GM10248 (cell line): ENCODE results near the gene CATSPERE.

Experiments
- CTCF ChIA-PET: fragments of 300-600 bp; sonication (Branson Sonifier 250); formaldehyde crosslinking; extraction: SDS; loops from one replicate; lab custom pipeline; 2021; ENCODE audit warnings: antibody characterized with exemption; lab: Yijun Ruan, JAX
- POLR2A ChIA-PET: fragments of 350-650 bp; sonication (Branson Sonifier 250); formaldehyde crosslinking; extraction: SDS; loops from one replicate; lab custom pipeline; 2020; ENCODE audit warnings: antibody characterized with exemption; lab: Yijun Ruan, JAX
- DNase-seq: peaks from one replicate; pipeline ENCODE4 v3.0.0; 2012; ENCODE audit errors: extremely low spot score
- CTCF ChIP-seq: IDR thresholded peaks from 2 replicates; pipeline ENCODE4 v1.5.1; 2012; ENCODE audit warnings: mild to moderate bottlenecking, low read depth; ENCODE audit errors: extremely low read depth, missing control alignments, control extremely low read depth

Gene CATSPERE

GRCh38 chr1:244424649-244425334 is 36.3 kb upstream of the CATSPERE start:
- no peak for DNase-seq
- CTCF ChIA-PET = interaction anchor here (0.8 to 1.3 kb wide), 2 partner anchors 9 to 12 kb away, joined by 3 to 5 read pairs; no protein-coding TSS in a partner anchor
- no peak for TF ChIP-seq CTCF
- POLR2A ChIA-PET = no interaction called here

DNA sequence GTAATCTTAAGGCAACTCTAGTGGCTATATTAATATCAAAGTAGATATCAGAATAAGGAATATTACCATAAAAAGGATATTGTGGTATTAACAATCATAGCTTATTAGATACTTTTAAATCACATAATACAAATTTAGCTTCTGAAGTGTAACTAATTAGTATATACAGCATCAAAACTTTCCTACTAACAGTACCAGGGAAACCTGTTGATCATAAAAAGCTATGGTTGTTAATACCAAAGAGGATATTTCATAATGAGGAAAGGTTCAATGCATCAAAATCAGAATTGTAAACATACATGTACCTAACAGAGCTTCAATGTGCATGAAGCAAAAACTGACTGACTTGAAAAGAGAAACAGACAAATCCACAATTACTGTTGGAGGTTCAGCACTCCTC is 33.4 kb upstream of the CATSPERE start:
- ChIA-PET CTCF (interaction anchor here (4.3 kb wide), 1 partner anchor 13 kb away, joined by 18 read pairs; no protein-coding TSS in a partner anchor), POLR2A (no interaction called here)
- no peak for DNase-seq
- no peak for TF ChIP-seq CTCF

- CTCF ChIA-PET = interaction anchor here (3.3 to 4.3 kb wide), 2 partner anchors 11 to 15 kb away, joined by 9 to 18 read pairs; no protein-coding TSS in a partner anchor
- no peak for TF ChIP-seq CTCF
- POLR2A ChIA-PET = no interaction called here
- no peak for DNase-seq
These were observed 31.3 kb upstream of the CATSPERE start for GRCh38 chr1:244429818-244430217.

- CTCF ChIA-PET = interaction anchor here (0.8 to 3.3 kb wide), 6 partner anchors 13 to 33 kb away, joined by 3 to 9 read pairs (median 4); no protein-coding TSS in a partner anchor
- TF ChIP-seq CTCF = no peak
- no peak for DNase-seq
- POLR2A ChIA-PET = no interaction called here
These were observed 29.9 kb upstream of the CATSPERE start for GRCh38 chr1:244431166-244431565.

DNA sequence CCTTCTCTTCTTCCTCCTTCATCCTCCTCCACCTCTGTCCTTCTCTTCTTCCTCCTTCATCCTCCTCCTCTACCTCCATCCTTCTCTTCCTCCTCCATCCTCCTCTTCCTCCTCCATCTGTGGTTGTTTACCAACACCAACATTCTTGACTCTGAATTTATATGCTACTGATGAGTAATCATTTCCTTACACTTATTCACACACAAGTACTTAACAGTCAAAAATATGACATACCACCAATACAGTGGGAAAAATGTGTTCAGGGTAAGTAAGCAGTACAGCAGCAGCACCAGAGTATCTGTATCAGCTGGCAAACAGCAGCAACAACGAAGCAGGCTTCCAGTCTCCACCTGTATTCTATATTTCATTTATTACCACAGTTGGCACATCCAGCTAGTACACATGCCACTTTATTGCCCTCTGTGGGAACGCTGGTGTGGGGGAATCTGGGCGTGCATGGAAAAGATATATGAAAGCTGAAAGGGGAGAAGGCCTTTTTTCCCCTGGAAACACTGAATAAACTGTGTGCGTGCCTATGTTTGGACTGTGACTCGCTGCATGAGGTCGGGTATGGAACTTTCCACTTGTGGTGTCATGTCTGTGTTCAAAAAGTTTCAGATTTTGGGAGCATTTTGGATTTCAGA is 25.4 kb upstream of the CATSPERE start:
- ChIA-PET CTCF (interaction anchor here (1.9 kb wide), 1 partner anchor 11 kb away, joined by 4 read pairs; no protein-coding TSS in a partner anchor), POLR2A (no interaction called here)
- DNase-seq = no peak
- TF ChIP-seq CTCF = no peak

GRCh38 chr1:244436336-244437085 is 24.6 kb upstream of the CATSPERE start:
- no peak for DNase-seq
- POLR2A ChIA-PET = no interaction called here
- TF ChIP-seq CTCF = no peak
- CTCF ChIA-PET = interaction anchor here (0.7 kb wide), 1 partner anchor 12 kb away, joined by 3 read pairs; no protein-coding TSS in a partner anchor
